ENCODE measurements around the gene SASH1. TPM values are rescaled to one million over a fixed set of nuclear protein-coding genes. Genes with fewer than 3 reads are reported as not detected.

The SASH1 gene
- total and polyA plus RNA-seq, 9 of the 15 experiments (the other 6 are each of a cell fraction or from before 2014, with no cell fraction given): 0.35 to 3.5 (median 1.6) TPM

DNA sequence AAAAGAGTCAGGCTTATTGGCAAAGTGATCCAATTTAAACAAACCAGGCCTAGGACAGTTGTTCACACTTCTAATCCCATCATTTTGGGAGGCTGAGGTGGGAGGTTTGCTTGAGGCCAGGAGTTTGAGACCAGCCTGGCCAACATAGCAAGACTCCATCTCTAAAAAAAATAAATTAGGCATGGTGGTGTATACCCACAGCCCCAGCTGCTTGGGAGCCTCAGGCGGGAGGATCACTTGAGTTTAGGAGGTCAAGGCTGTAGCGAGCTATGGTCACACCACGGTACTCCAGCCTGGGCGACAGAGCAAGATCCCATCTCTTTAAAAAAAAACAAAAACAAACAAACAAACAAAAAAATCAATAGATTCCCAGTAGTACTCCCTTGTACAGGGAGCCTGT is 86.8 kb downstream of the SASH1 start:
- no peak for ATAC-seq
- Histone ChIP-seq H4K20me1 (replicated peaks; ENCODE audit: control insufficient read depth, insufficient read depth, low read length) (0 out of 2 replicates have a peak, but pooled peaks cover 7% of the 10 kb centered on the region), H3K36me3 (ENCODE audit: control insufficient read depth, insufficient read depth, low read length) (no peaks in the 10 kb centered on the region), H3K9ac (ENCODE audit: insufficient read depth in 1 of 2, low read depth in 2 of 2, low read length in 2 of 2) (no peak overlapping the region), H3K79me2 (ENCODE audit: control insufficient read depth, insufficient read depth, low read length) (no peaks in the 10 kb centered on the region), H3K9me1 (ENCODE audit: control insufficient read depth, insufficient read depth, low read length) (no peaks in the 10 kb centered on the region), H3K9me3 (replicated peaks; ENCODE audit: control insufficient read depth, insufficient read depth, low read depth, low read length) (no peaks in the 10 kb centered on the region), H3K4me1 (replicated peaks in 1 of 2; ENCODE audit: control insufficient read depth in 2 of 2, insufficient read depth in 2 of 2, low read length in 2 of 2) (no peaks in the 10 kb centered on the region), H3K4me3 (no peak overlapping the region), H3K27ac (ENCODE audit: extremely low read depth, low read depth, low read length) (no peak overlapping the region), H3K4me2 (ENCODE audit: insufficient read depth, low read length) (no peak overlapping the region), H3K27me3 (ENCODE audit: control insufficient read depth in 2 of 2, insufficient read depth in 2 of 2, low read length in 2 of 2) (peaks cover 18 to 37% of the 10 kb centered on the region in 2 experiments; a peak in 4 of 5 replicates), H2AFZ (ENCODE audit: low read depth, low read length) (no peak overlapping the region)
- WGBS (ENCODE audit: insufficient coverage, low coverage, missing lambda C conversion rate): 0% methylated on average over 4 of the region's 4 CpGs
- ChIA-PET CTCF (ENCODE audit: low intra/inter-chr PET ratio) (no interaction called here), POLR2A (interaction anchor here (1.2 kb wide), 1 partner anchor 36 kb away, joined by 4 read pairs; no protein-coding TSS in a partner anchor)
- no peak for FAIRE-seq
- no peak for TF ChIP-seq FOSL1 (tag; conservative IDR thresholded peaks at IDR 0.05)
- TF ChIP-seq TARDBP (IDR thresholded peaks at IDR 0.05): no peak
- TF ChIP-seq, protein P1, sequence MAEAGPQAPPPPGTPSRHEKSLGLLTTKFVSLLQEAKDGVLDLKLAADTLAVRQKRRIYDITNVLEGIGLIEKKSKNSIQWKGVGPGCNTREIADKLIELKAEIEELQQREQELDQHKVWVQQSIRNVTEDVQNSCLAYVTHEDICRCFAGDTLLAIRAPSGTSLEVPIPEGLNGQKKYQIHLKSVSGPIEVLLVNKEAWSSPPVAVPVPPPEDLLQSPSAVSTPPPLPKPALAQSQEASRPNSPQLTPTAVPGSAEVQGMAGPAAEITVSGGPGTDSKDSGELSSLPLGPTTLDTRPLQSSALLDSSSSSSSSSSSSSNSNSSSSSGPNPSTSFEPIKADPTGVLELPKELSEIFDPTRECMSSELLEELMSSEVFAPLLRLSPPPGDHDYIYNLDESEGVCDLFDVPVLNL (CRISPR knock-in tag; IDR thresholded peaks at IDR 0.05; ENCODE audit: low read depth): no peak
- no peak for TF ChIP-seq HDGF (IDR thresholded peaks at IDR 0.05)
- TF ChIP-seq MTA3 (IDR thresholded peaks at IDR 0.05; ENCODE audit: borderline replicate concordance): no peak
- TF ChIP-seq SRSF7 (optimal IDR thresholded peaks at IDR 0.05; ENCODE audit: low read depth, low read length): no peak
- TF ChIP-seq TAF15 (IDR thresholded peaks at IDR 0.05; ENCODE audit: low read depth, low read length): no peak
- no peak for TF ChIP-seq ZNF764 (CRISPR knock-in tag; IDR thresholded peaks at IDR 0.05; ENCODE audit: low read depth)
- TF ChIP-seq, protein P2, sequence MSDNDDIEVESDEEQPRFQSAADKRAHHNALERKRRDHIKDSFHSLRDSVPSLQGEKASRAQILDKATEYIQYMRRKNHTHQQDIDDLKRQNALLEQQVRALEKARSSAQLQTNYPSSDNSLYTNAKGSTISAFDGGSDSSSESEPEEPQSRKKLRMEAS (CRISPR knock-in tag; IDR thresholded peaks at IDR 0.05): no peak
- no peak for TF ChIP-seq RAD51 (IDR thresholded peaks at IDR 0.05; ENCODE audit: borderline replicate concordance, low read depth)
- TF ChIP-seq SIN3B (IDR thresholded peaks at IDR 0.05; ENCODE audit: low read depth): no peak
- no peak for TF ChIP-seq ZNF232 (CRISPR knock-in tag; IDR thresholded peaks at IDR 0.05)
- TF ChIP-seq GABPA (tag; conservative IDR thresholded peaks at IDR 0.05; ENCODE audit: low read depth): no peak
- TF ChIP-seq KAT2B (IDR thresholded peaks at IDR 0.05; ENCODE audit: low read depth, low read length): no peak
- TF ChIP-seq ZNF431 (CRISPR knock-in tag; IDR thresholded peaks at IDR 0.05): no peak
- TF ChIP-seq, protein P3, sequence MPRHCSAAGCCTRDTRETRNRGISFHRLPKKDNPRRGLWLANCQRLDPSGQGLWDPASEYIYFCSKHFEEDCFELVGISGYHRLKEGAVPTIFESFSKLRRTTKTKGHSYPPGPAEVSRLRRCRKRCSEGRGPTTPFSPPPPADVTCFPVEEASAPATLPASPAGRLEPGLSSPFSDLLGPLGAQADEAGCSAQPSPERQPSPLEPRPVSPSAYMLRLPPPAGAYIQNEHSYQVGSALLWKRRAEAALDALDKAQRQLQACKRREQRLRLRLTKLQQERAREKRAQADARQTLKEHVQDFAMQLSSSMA (CRISPR knock-in tag; IDR thresholded peaks at IDR 0.05): no peak
- no peak for DNase-seq (ENCODE audit: extremely low read depth in 1 of 4, low spot score in 3 of 4)
- intact Hi-C loops (cut with micrococcal nuclease) (no loop called here), in situ Hi-C loops (cut with MboI) (no loop called here)
- BruUV-seq (replicated peaks): no TSS peak
